Keratinocyte (primary cell): ENCODE results near the gene SATB1.

Experiments
- CTCF ChIP-seq, 3 experiments: IDR thresholded peaks in 1 of 3; conservative IDR thresholded peaks in 1 of 3; optimal IDR thresholded peaks in 1 of 3; 2 replicates in 2 of 3; 3 replicates in 1 of 3; pipeline versions ENCODE3 to v1.5.1; 2011; ENCODE audit warnings: low read length in 3 of 3, mild to moderate bottlenecking in 3 of 3, moderate library complexity in 2 of 3, control low read depth in 1 of 3, inconsistent platforms in 1 of 3; ENCODE audit not compliant: insufficient read depth in 2 of 3; ENCODE audit errors: extremely low read depth in 1 of 3
- EZH2 ChIP-seq: IDR thresholded peaks from one replicate; pipeline ENCODE4 v1.6.1; 2012; ENCODE audit warnings: inconsistent platforms, mild to moderate bottlenecking, low read length, moderate library complexity

- TF ChIP-seq CTCF (optimal IDR thresholded peaks at IDR 0.05 in 1 of 3, IDR thresholded peaks at IDR 0.05 in 1 of 3, conservative IDR thresholded peaks at IDR 0.05 in 1 of 3; ENCODE audit: extremely low read depth in 1 of 3, insufficient read depth in 2 of 3, low read length in 3 of 3) = no peak
- no peak for TF ChIP-seq EZH2
Observed at GRCh38 chr3:18432752-18433151, 7.6 kb upstream of the SATB1 start.
